Kidney capillary endothelial cell (primary cell): ENCODE results near the gene KIFC1.
"Not testable (repeated sequence)": the region's sequence is repeated elsewhere in the genome, so short reads cannot be mapped to it uniquely, and the experiment has no call there.

Experiments
- DNase-seq: peaks from one replicate; pipeline ENCODE4 v3.0.0-alpha.2; 2018; ENCODE audit warnings: low spot score

The KIFC1 gene

GRCh38 chr6:33375143-33375671 lies 16.4 kb upstream of the KIFC1 start:
- no peak for DNase-seq

- DNase-seq, result no peak
These were observed 14.5 kb upstream of the KIFC1 start for GRCh38 chr6:33377171-33377570.

GRCh38 chr6:33379184-33379583 lies 12.4 kb upstream of the KIFC1 start:
- DNase-seq, result not testable (repeated sequence)

GRCh38 chr6:33380272-33380981 lies 11.2 kb upstream of the KIFC1 start:
- no peak for DNase-seq

- no peak for DNase-seq
These were observed 8.0 kb upstream of the KIFC1 start for GRCh38 chr6:33383427-33384185.

- DNase-seq, result peak; percentile 48
These were observed 7.0 kb upstream of the KIFC1 start for GRCh38 chr6:33384581-33385020.

- no peak for DNase-seq
These were observed 1.4 kb upstream of the KIFC1 start for GRCh38 chr6:33390173-33390572.

- no peak for DNase-seq
These were observed 801 bp upstream of the KIFC1 start for GRCh38 chr6:33390767-33391277.

GRCh38 chr6:33391922-33392594 lies 435 bp downstream of the KIFC1 start:
- peak; percentile 30 for DNase-seq

- no peak for DNase-seq
These were observed 949 bp downstream of the KIFC1 start for GRCh38 chr6:33392595-33392948.

- no peak for DNase-seq
These were observed 1.4 kb downstream of the KIFC1 start for GRCh38 chr6:33392979-33393378.

GRCh38 chr6:33397541-33397940 lies 5.9 kb downstream of the KIFC1 start:
- DNase-seq, result no peak

- DNase-seq, result not testable (repeated sequence)
These were observed 7.0 kb downstream of the KIFC1 start for GRCh38 chr6:33398601-33399000.

GRCh38 chr6:33399881-33400280 lies 8.3 kb downstream of the KIFC1 start:
- not testable (repeated sequence) for DNase-seq

- no peak for DNase-seq
These were observed 13.3 kb downstream of the KIFC1 start for GRCh38 chr6:33404884-33405283.

GRCh38 chr6:33405386-33405940 lies 13.8 kb downstream of the KIFC1 start:
- DNase-seq, result no peak

- no peak for DNase-seq
These were observed 14.5 kb downstream of the KIFC1 start for GRCh38 chr6:33406126-33406525.

- no peak for DNase-seq
These were observed 15.6 kb downstream of the KIFC1 start for GRCh38 chr6:33407132-33407718.

GRCh38 chr6:33410050-33410710 lies 18.6 kb downstream of the KIFC1 start:
- peak; percentile 97 for DNase-seq

GRCh38 chr6:33410711-33411631 lies 19.3 kb downstream of the KIFC1 start, which contains the start of gene PHF1:
Gene PHF1, plus strand, starts transcription at chr6:33411014. Its CDS starts 1,250 bp downstream, at chr6:33412264.
- DNase-seq, result no peak
